ENCODE results near the gene LRP11.

The LRP11 gene

DNA sequence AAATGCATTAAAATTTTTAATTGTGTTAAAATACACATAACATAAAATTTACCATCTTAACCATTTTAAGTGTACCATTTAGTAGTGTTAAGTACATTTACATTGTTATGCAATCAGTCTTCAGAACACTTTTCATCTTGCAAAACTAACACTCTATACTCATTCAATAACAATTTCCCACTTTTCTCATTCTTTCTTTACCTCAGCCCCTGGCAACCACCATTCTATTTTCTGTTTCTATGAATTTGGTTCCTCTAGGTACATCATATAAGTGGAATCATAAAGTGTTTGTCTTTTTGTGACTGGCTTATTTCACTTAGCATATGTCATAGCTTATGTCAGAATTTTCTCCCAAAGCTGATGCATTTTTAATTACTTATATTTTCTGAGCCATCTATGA, 82.4 kb downstream of the LRP11 start:
- no peak for DNase-seq (ENCODE audit: low spot score)

DNA sequence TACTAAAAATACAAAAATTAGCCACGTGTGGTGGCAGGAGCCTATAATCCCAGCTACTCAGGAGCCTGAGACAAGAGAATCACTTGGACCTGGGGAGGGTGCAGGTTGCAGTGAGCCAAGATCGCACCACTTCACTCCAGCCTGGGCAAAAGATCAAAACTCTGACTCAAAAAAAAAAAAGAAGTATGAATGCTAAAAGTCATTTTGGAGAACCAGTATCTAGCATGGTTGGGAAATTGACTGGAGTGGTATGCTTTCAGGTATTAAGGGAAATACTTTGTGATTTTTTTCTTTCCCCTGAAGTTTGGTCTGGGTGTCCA, 84.6 kb downstream of the LRP11 start:
- DNase-seq (ENCODE audit: low spot score), result no peak

DNA sequence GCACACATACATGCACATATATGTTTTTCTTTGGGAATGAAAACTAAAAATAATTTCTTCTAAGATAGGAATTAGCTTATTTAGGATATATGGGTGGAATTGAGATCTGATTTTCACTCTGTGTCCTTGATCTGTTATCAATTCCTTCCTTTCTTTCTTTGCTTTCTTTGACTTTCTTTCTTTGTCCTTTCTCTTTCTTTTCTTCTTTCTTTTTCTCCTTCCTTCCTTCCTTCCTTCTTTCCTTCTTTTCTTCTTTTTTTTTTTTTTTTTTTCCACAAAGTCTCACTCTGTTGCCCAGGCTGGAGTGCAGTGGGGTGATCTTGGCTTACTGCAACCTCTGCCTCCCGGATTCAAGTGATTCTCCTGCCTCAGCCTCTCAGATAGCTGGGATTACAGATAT, 86.5 kb downstream of the LRP11 start:
- DNase-seq (ENCODE audit: low spot score), result no peak

GRCh38 chr6:149771925-149772324, 92.2 kb downstream of the LRP11 start:
- no peak for DNase-seq (ENCODE audit: low spot score)

- no peak for DNase-seq (ENCODE audit: low spot score)
These were observed 93.0 kb downstream of the LRP11 start for GRCh38 chr6:149771185-149771584.

- no peak for DNase-seq (ENCODE audit: low spot score)
These were observed 94.5 kb downstream of the LRP11 start for GRCh38 chr6:149769676-149770075.
